ENCODE measurements around the gene KCNMA1.
A peak's percentile ranks its signal among the peaks of the same experiment; 100 is the strongest.
"Not testable (repeated sequence)": the region's sequence is repeated elsewhere in the genome, so short reads cannot be mapped to it uniquely, and the experiment has no call there.

The KCNMA1 gene

GRCh38 chr10:77357185-77357584 is 280.4 kb downstream of the KCNMA1 start:
- DNase-seq = no peak

GRCh38 chr10:77355844-77356243 is 281.8 kb downstream of the KCNMA1 start:
- DNase-seq = no peak

GRCh38 chr10:77351386-77351785 is 286.2 kb downstream of the KCNMA1 start:
- no peak for DNase-seq

GRCh38 chr10:77350711-77351119 is 286.9 kb downstream of the KCNMA1 start:
- DNase-seq = no peak

GRCh38 chr10:77350134-77350533 is 287.5 kb downstream of the KCNMA1 start:
- DNase-seq = no peak

GRCh38 chr10:77349226-77349625 is 288.4 kb downstream of the KCNMA1 start:
- no peak for DNase-seq

- no peak for DNase-seq
These were observed 288.9 kb downstream of the KCNMA1 start for GRCh38 chr10:77348751-77349150.

- DNase-seq = no peak
These were observed 289.5 kb downstream of the KCNMA1 start for GRCh38 chr10:77348082-77348481.

- no peak for DNase-seq
These were observed 290.6 kb downstream of the KCNMA1 start for GRCh38 chr10:77347052-77347451.

GRCh38 chr10:77341055-77341454 is 296.6 kb downstream of the KCNMA1 start:
- DNase-seq = no peak

- DNase-seq = not testable (repeated sequence)
These were observed 297.7 kb downstream of the KCNMA1 start for GRCh38 chr10:77339872-77340271.

GRCh38 chr10:77339166-77339565 is 298.4 kb downstream of the KCNMA1 start:
- no peak for DNase-seq

- no peak for DNase-seq
These were observed 299.5 kb downstream of the KCNMA1 start for GRCh38 chr10:77338143-77338542.

- peak; percentile 7 for DNase-seq
These were observed 303.1 kb downstream of the KCNMA1 start for GRCh38 chr10:77334501-77334900.

GRCh38 chr10:77333610-77334340 is 303.8 kb downstream of the KCNMA1 start:
- DNase-seq = peak; percentile 77

- DNase-seq = peak; percentile 55
These were observed 305.4 kb downstream of the KCNMA1 start for GRCh38 chr10:77332256-77332655.

- DNase-seq = no peak
These were observed 309.3 kb downstream of the KCNMA1 start for GRCh38 chr10:77328272-77328816.

GRCh38 chr10:77325233-77325537 is 312.4 kb downstream of the KCNMA1 start:
- DNase-seq = peak; percentile 42

GRCh38 chr10:77321838-77322237 is 315.8 kb downstream of the KCNMA1 start:
- no peak for DNase-seq

- no peak for DNase-seq
These were observed 316.6 kb downstream of the KCNMA1 start for GRCh38 chr10:77320971-77321471.

- DNase-seq = no peak
These were observed 318.1 kb downstream of the KCNMA1 start for GRCh38 chr10:77319557-77319956.

- DNase-seq = no peak
These were observed 318.9 kb downstream of the KCNMA1 start for GRCh38 chr10:77318739-77319138.

- no peak for DNase-seq
These were observed 320.4 kb downstream of the KCNMA1 start for GRCh38 chr10:77317221-77317620.

GRCh38 chr10:77315496-77316129 is 322.0 kb downstream of the KCNMA1 start:
- DNase-seq = no peak

Data from NCI-H1092 treated with DMSO at 0.1 percent for 48 hours (cell line).